Activated naive CD4-positive, alpha-beta T cell treated with Interleukin-2 at 50 U/mL for 16 hours (primary cell): ENCODE data around the gene ULK1.
"Not testable (repeated sequence)": the region's sequence is repeated elsewhere in the genome, so short reads cannot be mapped to it uniquely, and the experiment has no call there.

Experiments
- DNase-seq: peaks from one replicate; pipeline ENCODE4 v3.0.0-alpha.2; 2020

ULK1 gene

GRCh38 chr12:131862084-131862441 lies 32.4 kb upstream of the ULK1 start:
- no peak for DNase-seq

- no peak for DNase-seq
Measured at GRCh38 chr12:131862600-131862993, 31.8 kb upstream of the ULK1 start.

GRCh38 chr12:131862994-131863710 lies 31.3 kb upstream of the ULK1 start:
- no peak for DNase-seq

GRCh38 chr12:131863711-131864396 lies 30.6 kb upstream of the ULK1 start:
- DNase-seq: no peak

- no peak for DNase-seq
Measured at GRCh38 chr12:131864469-131864868, 30.0 kb upstream of the ULK1 start.

- no peak for DNase-seq
Measured at GRCh38 chr12:131865180-131865875, 29.1 kb upstream of the ULK1 start.

GRCh38 chr12:131867471-131867870 lies 27.0 kb upstream of the ULK1 start:
- no peak for DNase-seq

- DNase-seq: no peak
Measured at GRCh38 chr12:131867891-131868675, 26.3 kb upstream of the ULK1 start.

GRCh38 chr12:131869871-131870418 lies 24.5 kb upstream of the ULK1 start:
- DNase-seq: no peak

- DNase-seq: no peak
Measured at GRCh38 chr12:131871677-131872076, 22.7 kb upstream of the ULK1 start.

- no peak for DNase-seq
Measured at GRCh38 chr12:131872154-131873051, 22.0 kb upstream of the ULK1 start.

GRCh38 chr12:131873293-131873692 lies 21.1 kb upstream of the ULK1 start:
- DNase-seq: no peak

- DNase-seq: not testable (repeated sequence)
Measured at GRCh38 chr12:131874972-131875371, 19.4 kb upstream of the ULK1 start.

- DNase-seq: not testable (repeated sequence)
Measured at GRCh38 chr12:131877216-131877615, 17.2 kb upstream of the ULK1 start.

GRCh38 chr12:131878436-131878835 lies 16.0 kb upstream of the ULK1 start:
- not testable (repeated sequence) for DNase-seq

GRCh38 chr12:131882804-131883520 lies 11.5 kb upstream of the ULK1 start:
- DNase-seq: no peak

GRCh38 chr12:131883521-131883900 lies 10.9 kb upstream of the ULK1 start:
- DNase-seq: no peak

GRCh38 chr12:131885076-131885475 lies 9.3 kb upstream of the ULK1 start:
- DNase-seq: not testable (repeated sequence)

GRCh38 chr12:131885543-131886057 lies 8.8 kb upstream of the ULK1 start:
- no peak for DNase-seq

- not testable (repeated sequence) for DNase-seq
Measured at GRCh38 chr12:131891722-131892121, 2.7 kb upstream of the ULK1 start.
